GM23338 (cell line): ENCODE results near the gene ZBTB2. TPM values are rescaled to one million over a fixed set of nuclear protein-coding genes. Genes with fewer than 3 reads are reported as not detected.

ENCODE experiments used
- ATAC-seq: fragments of 200-7000 bp; cut with Tn5 transposase; 3 replicates; pipeline ENCODE4 v1.9.1; 2020
- DNase-seq: peaks from one replicate; pipeline ENCODE4 v3.0.0-alpha.2; 2015; ENCODE audit warnings: low spot score
- H2AFZ ChIP-seq: fragments of 200-600 bp; sonication (generic); 2 replicates; pipeline ENCODE4 v1.8.0; 2016; ENCODE audit warnings: antibody characterized with exemption, mild to moderate bottlenecking, moderate library complexity
- H3F3A ChIP-seq: fragments of 200-600 bp; sonication (generic); replicated peaks from 2 replicates; pipeline ENCODE4 v1.8.0; 2017; ENCODE audit warnings: antibody characterized with exemption, mixed run types, low read depth
- H3K27ac ChIP-seq: fragments of 200-600 bp; sonication (generic); 2 replicates; pipeline ENCODE4 v1.6.1; 2016; ENCODE audit warnings: low read depth
- H3K27me3 ChIP-seq: fragments of 200-600 bp; sonication (generic); 2 replicates; pipeline ENCODE4 v1.8.0; 2016; ENCODE audit warnings: mild to moderate bottlenecking, mixed run types, moderate library complexity; ENCODE audit not compliant: insufficient read depth
- H3K36me3 ChIP-seq: fragments of 200-600 bp; sonication (generic); 2 replicates; pipeline ENCODE4 v1.8.0; 2016; ENCODE audit warnings: mild to moderate bottlenecking; ENCODE audit not compliant: insufficient read depth
- H3K4me1 ChIP-seq: fragments of 200-600 bp; sonication (generic); 2 replicates; pipeline ENCODE4 v1.8.0; 2016; ENCODE audit warnings: mild to moderate bottlenecking, moderate library complexity; ENCODE audit not compliant: insufficient read depth
- H3K4me2 ChIP-seq: fragments of 200-600 bp; sonication (generic); 2 replicates; pipeline ENCODE4 v1.7.1; 2017; ENCODE audit warnings: mixed run types
- H3K4me3 ChIP-seq: fragments of 200-600 bp; sonication (generic); 2 replicates; pipeline ENCODE4 v1.6.1; 2016; ENCODE audit warnings: mixed run types
- H3K79me2 ChIP-seq: fragments of 200-600 bp; sonication (generic); replicated peaks from 2 replicates; pipeline ENCODE4 v1.8.0; 2017; ENCODE audit warnings: mild to moderate bottlenecking; ENCODE audit not compliant: insufficient read depth
- H3K9me2 ChIP-seq: fragments of 200-600 bp; sonication (generic); 2 replicates; pipeline ENCODE4 v1.8.0; 2017; ENCODE audit not compliant: insufficient read depth
- H4K20me1 ChIP-seq: fragments of 200-600 bp; sonication (generic); replicated peaks from 2 replicates; pipeline ENCODE4 v1.8.0; 2017; ENCODE audit warnings: mild to moderate bottlenecking; ENCODE audit not compliant: insufficient read depth
- H3K27ac Mint-ChIP-seq: 2 replicates; pipeline ENCODE4 v1.8.0; 2020; ENCODE audit warnings: inconsistent platforms, mild to moderate bottlenecking, moderate library complexity, mixed read lengths
- H3K27me3 Mint-ChIP-seq: 3 replicates; pipeline ENCODE4 v1.8.0; 2022; ENCODE audit warnings: low read depth, mild to moderate bottlenecking, moderate library complexity, mixed read lengths, inconsistent platforms; ENCODE audit not compliant: insufficient read depth, poor library complexity
- H3K36me3 Mint-ChIP-seq: 3 replicates; pipeline ENCODE4 v1.8.0; 2021; ENCODE audit warnings: low read depth, mild to moderate bottlenecking, inconsistent platforms, moderate library complexity, mixed read lengths
- H3K4me1 Mint-ChIP-seq: 3 replicates; pipeline ENCODE4 v1.8.0; 2020; ENCODE audit warnings: mild to moderate bottlenecking, inconsistent platforms, mixed read lengths
- H3K4me3 Mint-ChIP-seq: 3 replicates; pipeline ENCODE4 v1.8.0; 2021; ENCODE audit warnings: moderate library complexity, mild to moderate bottlenecking, inconsistent platforms, mixed read lengths
- H3K9me3 Mint-ChIP-seq: 3 replicates; pipeline ENCODE4 v1.8.0; 2020; ENCODE audit warnings: moderate library complexity, mild to moderate bottlenecking, inconsistent platforms, mixed read lengths
- CTCF ChIP-seq, 2 experiments: fragments of 200-600 bp in 1 of 2; sonication (generic) in 1 of 2; conservative IDR thresholded peaks; 2 replicates each; pipeline versions ENCODE4 v1.5.1 to v1.6.1; 2016 to 2017; ENCODE audit warnings: antibody characterized with exemption in 2 of 2, low read depth in 2 of 2, mild to moderate bottlenecking in 2 of 2, moderate library complexity in 1 of 2
- ETS1 ChIP-seq: IDR thresholded peaks from 2 replicates; pipeline ENCODE4 v1.6.1; 2016; ENCODE audit warnings: antibody characterized with exemption
- EZH2 ChIP-seq: fragments of 200-600 bp; sonication (generic); IDR thresholded peaks from one replicate; pipeline ENCODE4 v1.8.0; 2017; ENCODE audit warnings: antibody characterized with exemption, mild to moderate bottlenecking, low read depth; ENCODE audit not compliant: unreplicated experiment
- EZH2phosphoT487 ChIP-seq: fragments of 200-600 bp; sonication (generic); IDR thresholded peaks from one replicate; pipeline ENCODE4 v1.8.1; 2018; ENCODE audit warnings: antibody characterized with exemption; ENCODE audit not compliant: unreplicated experiment
- JUNB ChIP-seq: IDR thresholded peaks from one replicate; pipeline ENCODE4 v1.6.1; 2016; ENCODE audit warnings: antibody characterized with exemption; ENCODE audit not compliant: unreplicated experiment
- NANOG ChIP-seq: IDR thresholded peaks from 2 replicates; pipeline ENCODE4 v1.6.1; 2016; ENCODE audit warnings: antibody characterized with exemption, borderline replicate concordance
- POLR2AphosphoS5 ChIP-seq: IDR thresholded peaks from 2 replicates; pipeline ENCODE4 v1.6.1; 2016; ENCODE audit warnings: antibody characterized with exemption, low read depth
- ZNF114 ChIP-seq: fragments of 250-450 bp; sonication (Bioruptor Pico); IDR thresholded peaks from 2 replicates; pipeline ENCODE4 v1.5.0; 2020; ENCODE audit warnings: mild to moderate bottlenecking, moderate library complexity
- ZNF331 ChIP-seq: fragments of 250-450 bp; sonication (Bioruptor Pico); IDR thresholded peaks from 2 replicates; pipeline ENCODE4 v1.5.0; 2020; ENCODE audit warnings: low read depth, mild to moderate bottlenecking, moderate library complexity
- polyA plus RNA-seq: library from polyadenylated mRNA; unstranded; fragments of >200 nt; fragmentation: Nextera tagmentation; extraction: Ambion mirVana; gene quantifications from 2 replicates; pipeline ENCODE4 v1.2.1, GENCODE V29; 2016
- total RNA-seq: library from RNA; depleted of rRNA; stranded (reverse); fragments of >200 nt; shearing (Covaris generic); gene quantifications from 2 replicates; pipeline ENCODE4 v1.2.3, GENCODE V29; 2014

Gene ZBTB2
- total and polyA plus RNA-seq, 2 experiments from 2014 or later: 11.4 to 21.9 TPM

GRCh38 chr6:151351731-151352130, 39.6 kb downstream of the ZBTB2 start:
- peaks cover 30% of the 10 kb centered on the region for H3K36me3 Mint-ChIP-seq
- no peaks in the 10 kb centered on the region for H3K27me3 ChIP-seq
- no peaks in the 10 kb centered on the region; the same call in 1 of the 2 replicates for H3K79me2 ChIP-seq
- H4K20me1 ChIP-seq: no peaks in the 10 kb centered on the region
- ATAC-seq (no peak), DNase-seq (no peak)
- H3K27ac ChIP-seq: no peak overlapping the region
- H3K4me2 ChIP-seq: no peak overlapping the region
- no peaks in the 10 kb centered on the region for H3K36me3 ChIP-seq
- H3K4me3 Mint-ChIP-seq: no peak overlapping the region
- H3K4me3 ChIP-seq: no peak overlapping the region
- no peak overlapping the region for H3K27ac Mint-ChIP-seq
- TF ChIP-seq ETS1 (no peak), ZNF331 (no peak), EZH2 (no peak)
- H3K27me3 Mint-ChIP-seq: peaks cover 2% of the 10 kb centered on the region
- H3K4me1 ChIP-seq: no peaks in the 10 kb centered on the region
- no peaks in the 10 kb centered on the region for H3K9me3 Mint-ChIP-seq
- H3K4me1 Mint-ChIP-seq: no peaks in the 10 kb centered on the region
- H2AFZ ChIP-seq: no peak overlapping the region
- no peaks in the 10 kb centered on the region for H3F3A ChIP-seq
- H3K9me2 ChIP-seq: no peaks in the 10 kb centered on the region

DNA sequence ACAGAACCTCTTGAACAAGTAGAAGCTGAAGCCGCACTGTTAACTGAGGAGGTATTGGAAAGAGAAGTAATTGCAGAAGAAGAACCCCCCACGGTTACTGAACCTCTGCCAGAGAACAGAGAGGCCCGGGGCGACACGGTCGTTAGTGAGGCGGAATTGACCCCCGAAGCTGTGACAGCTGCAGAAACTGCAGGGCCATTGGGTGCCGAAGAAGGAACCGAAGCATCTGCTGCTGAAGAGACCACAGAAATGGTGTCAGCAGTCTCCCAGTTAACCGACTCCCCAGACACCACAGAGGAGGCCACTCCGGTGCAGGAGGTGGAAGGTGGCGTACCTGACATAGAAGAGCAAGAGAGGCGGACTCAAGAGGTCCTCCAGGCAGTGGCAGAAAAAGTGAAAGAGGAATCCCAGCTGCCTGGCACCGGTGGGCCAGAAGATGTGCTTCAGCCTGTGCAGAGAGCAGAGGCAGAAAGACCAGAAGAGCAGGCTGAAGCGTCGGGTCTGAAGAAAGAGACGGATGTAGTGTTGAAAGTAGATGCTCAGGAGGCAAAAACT, 40.1 kb downstream of the ZBTB2 start:
- DNase-seq (no peak), ATAC-seq (no peak)
- Mint-ChIP-seq H3K4me3 (no peak overlapping the region), H3K9me3 (no peaks in the 10 kb centered on the region), H3K27ac (no peak overlapping the region), H3K27me3 (peaks cover 2% of the 10 kb centered on the region), H3K36me3 (peaks cover 30% of the 10 kb centered on the region), H3K4me1 (no peaks in the 10 kb centered on the region)
- no peaks in the 10 kb centered on the region for H3K4me1 ChIP-seq
- H3K4me2 ChIP-seq: no peak overlapping the region
- no peak overlapping the region for H3K27ac ChIP-seq
- no peaks in the 10 kb centered on the region for H3K27me3 ChIP-seq
- TF ChIP-seq CTCF (conservative IDR thresholded peaks at IDR 0.05; ENCODE audit: low read depth in 2 of 2): no peak
- TF ChIP-seq EZH2phosphoT487: no peak
- TF ChIP-seq ZNF114 (CRISPR knock-in tag): no peak
- H2AFZ ChIP-seq: no peak overlapping the region
- no peaks in the 10 kb centered on the region for H3K9me2 ChIP-seq
- H4K20me1 ChIP-seq: no peaks in the 10 kb centered on the region
- H3K36me3 ChIP-seq: no peaks in the 10 kb centered on the region
- H3F3A ChIP-seq: no peaks in the 10 kb centered on the region
- no peak overlapping the region for H3K4me3 ChIP-seq
- H3K79me2 ChIP-seq: no peaks in the 10 kb centered on the region; the same call in 1 of the 2 replicates

- Histone ChIP-seq H3K79me2 (peaks cover 2% of the 10 kb centered on the region; the same call in 1 of the 2 replicates), H3K4me1 (no peaks in the 10 kb centered on the region), H3K4me3 (no peak overlapping the region), H4K20me1 (no peaks in the 10 kb centered on the region), H3K27me3 (no peaks in the 10 kb centered on the region), H3K4me2 (no peak overlapping the region), H3F3A (no peaks in the 10 kb centered on the region), H3K9me2 (no peaks in the 10 kb centered on the region), H2AFZ (no peak overlapping the region), H3K36me3 (no peaks in the 10 kb centered on the region), H3K27ac (no peak overlapping the region)
- Mint-ChIP-seq H3K4me1 (no peaks in the 10 kb centered on the region), H3K27ac (no peak overlapping the region), H3K27me3 (peaks cover 2% of the 10 kb centered on the region), H3K4me3 (no peak overlapping the region), H3K36me3 (peaks cover 29% of the 10 kb centered on the region), H3K9me3 (no peaks in the 10 kb centered on the region)
- no peak for ATAC-seq
- no peak for DNase-seq
- TF ChIP-seq JUNB: no peak
- no peak for TF ChIP-seq ETS1
- no peak for TF ChIP-seq NANOG
- TF ChIP-seq EZH2phosphoT487: no peak
- TF ChIP-seq EZH2: no peak
- no peak for TF ChIP-seq POLR2AphosphoS5
Measured at GRCh38 chr6:151350442-151351145, 40.8 kb downstream of the ZBTB2 start.
